ENCODE data around the gene INA.
"Not testable (repeated sequence)": the region's sequence is repeated elsewhere in the genome, so short reads cannot be mapped to it uniquely, and the experiment has no call there.

The INA gene

DNA sequence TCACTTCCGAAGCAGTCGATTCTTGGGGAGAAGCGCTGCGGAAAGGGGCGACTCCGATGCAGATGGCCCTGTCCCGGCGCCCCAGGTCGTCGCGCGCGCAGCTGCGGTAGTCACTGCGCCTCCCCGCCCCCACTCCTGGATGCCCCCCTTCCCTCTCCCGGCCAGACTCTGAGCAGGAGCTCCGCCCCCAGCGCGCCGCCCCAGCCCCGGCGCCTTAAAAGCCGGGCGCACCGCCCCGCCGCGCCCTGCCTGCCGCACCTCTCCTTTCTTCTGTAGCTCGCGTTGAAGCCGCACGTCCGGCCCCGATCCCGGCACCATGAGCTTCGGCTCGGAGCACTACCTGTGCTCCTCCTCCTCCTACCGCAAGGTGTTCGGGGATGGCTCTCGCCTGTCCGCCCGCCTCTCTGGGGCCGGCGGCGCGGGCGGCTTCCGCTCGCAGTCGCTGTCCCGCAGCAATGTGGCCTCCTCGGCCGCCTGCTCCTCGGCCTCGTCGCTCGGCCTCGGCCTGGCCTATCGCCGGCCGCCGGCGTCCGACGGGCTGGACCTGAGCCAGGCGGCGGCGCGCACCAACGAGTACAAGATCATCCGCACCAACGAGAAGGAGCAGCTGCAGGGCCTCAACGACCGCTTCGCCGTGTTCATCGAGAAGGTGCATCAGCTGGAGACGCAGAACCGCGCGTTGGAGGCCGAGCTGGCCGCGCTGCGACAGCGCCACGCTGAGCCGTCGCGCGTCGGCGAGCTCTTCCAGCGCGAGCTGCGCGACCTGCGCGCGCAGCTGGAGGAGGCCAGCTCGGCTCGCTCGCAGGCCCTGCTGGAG lies at the start of gene INA:
INA (plus strand) TSS at position 243 of the 817 bp plus-strand sequence; CDS start at position 317, 74 bp downstream.
- no peak for DNase-seq (ENCODE audit: low read depth)

GRCh38 chr10:103227416-103227815 lies 49.5 kb upstream of the INA start:
- no peak for DNase-seq (ENCODE audit: low read depth)

GRCh38 chr10:103231047-103231551 lies 45.8 kb upstream of the INA start:
- no peak for DNase-seq (ENCODE audit: low read depth)

- no peak for DNase-seq (ENCODE audit: low read depth)
Observed at GRCh38 chr10:103232131-103232673, 44.7 kb upstream of the INA start.

- no peak for DNase-seq (ENCODE audit: low read depth)
Observed at GRCh38 chr10:103232772-103233488, 44.0 kb upstream of the INA start.

DNA sequence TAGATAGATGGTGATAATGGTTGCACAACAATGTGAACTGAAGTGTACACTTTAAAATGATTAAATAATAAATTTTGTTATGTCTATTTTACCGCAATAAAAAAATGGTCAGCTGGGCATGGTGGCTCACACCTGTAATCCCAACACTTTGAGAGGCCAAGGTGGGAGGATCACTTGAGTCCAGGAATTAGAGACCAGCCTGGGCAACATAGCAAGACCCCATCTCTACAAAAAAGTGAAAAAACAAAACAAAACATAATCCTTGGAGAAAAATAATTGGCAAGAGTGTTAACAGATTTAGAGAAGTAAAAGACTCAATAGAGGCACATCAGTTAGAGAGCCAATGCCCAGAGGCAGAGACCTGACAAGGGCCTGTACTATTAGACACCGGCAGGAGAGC lies 41.2 kb upstream of the INA start:
- no peak for DNase-seq (ENCODE audit: low read depth)

DNA sequence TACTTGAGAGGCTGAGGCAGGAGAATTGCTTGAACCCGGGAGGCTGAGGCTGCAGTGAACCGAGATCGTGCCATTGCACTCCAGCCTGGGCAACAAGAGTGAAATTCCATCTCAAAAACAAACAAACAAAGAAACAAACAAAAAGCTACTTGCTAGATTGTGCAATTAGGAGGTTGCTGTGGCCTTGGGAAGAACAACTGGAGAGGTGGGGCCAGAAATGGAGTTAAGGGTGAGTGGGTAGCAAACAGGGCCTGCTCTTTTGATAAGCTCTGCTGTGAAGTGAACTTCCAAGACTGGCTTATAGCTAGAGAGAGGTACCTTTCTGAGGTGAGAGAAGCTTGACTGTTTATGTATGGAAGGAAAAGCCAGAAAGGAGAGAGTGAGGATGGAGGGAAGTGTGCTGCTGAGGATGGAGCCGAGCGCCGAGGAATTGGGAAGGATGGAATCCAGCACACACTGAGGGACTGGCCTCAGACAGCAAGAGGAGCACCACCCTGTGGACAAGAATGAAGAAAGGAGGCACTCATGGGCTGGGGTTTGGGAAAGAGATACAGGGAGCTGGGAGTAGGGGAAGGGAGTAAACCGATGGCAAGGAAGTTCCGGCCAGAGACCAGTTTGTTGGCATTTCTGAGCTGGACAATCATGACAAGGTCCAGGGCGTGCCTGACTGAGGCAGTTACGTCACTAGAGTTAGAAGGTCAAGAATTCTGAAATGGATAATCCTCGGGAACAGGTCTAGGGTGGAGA lies 38.3 kb upstream of the INA start:
- no peak for DNase-seq (ENCODE audit: low read depth)

DNA sequence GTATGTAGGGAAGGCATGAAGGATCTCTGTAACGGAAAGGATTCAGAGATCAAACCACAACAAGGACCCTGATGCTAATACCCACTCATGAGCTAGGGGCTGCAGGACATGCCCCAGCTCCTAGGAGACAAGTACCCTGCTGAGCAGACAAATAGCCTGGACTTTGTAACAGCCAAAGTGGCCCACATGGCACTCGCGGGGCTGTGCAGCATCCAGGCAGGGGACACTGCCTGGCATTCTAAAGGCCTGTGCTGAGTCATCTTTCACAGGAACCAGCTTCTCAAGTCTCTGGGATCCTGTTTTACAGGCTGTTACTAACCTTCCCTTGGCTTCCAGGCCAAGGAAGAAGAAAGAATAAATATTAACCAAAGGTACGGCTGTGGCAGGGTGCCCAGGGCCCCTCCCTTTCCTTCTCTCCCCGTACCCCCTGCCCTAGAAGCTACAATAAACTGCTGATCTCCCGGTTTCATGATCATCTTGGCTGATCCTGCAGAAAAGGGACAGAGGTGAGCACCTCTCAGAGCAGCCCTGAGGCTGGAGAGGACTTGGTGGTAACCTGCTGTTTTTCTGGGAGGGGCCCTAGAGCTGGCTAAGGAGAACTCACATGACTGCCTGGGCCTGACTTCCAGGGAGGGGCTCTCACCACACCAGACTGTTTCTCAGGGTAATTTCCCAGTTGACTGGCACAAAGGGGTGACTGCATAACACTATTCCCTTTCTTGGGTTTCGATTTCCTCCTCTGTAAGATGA lies 35.5 kb upstream of the INA start:
- no peak for DNase-seq (ENCODE audit: low read depth)

DNA sequence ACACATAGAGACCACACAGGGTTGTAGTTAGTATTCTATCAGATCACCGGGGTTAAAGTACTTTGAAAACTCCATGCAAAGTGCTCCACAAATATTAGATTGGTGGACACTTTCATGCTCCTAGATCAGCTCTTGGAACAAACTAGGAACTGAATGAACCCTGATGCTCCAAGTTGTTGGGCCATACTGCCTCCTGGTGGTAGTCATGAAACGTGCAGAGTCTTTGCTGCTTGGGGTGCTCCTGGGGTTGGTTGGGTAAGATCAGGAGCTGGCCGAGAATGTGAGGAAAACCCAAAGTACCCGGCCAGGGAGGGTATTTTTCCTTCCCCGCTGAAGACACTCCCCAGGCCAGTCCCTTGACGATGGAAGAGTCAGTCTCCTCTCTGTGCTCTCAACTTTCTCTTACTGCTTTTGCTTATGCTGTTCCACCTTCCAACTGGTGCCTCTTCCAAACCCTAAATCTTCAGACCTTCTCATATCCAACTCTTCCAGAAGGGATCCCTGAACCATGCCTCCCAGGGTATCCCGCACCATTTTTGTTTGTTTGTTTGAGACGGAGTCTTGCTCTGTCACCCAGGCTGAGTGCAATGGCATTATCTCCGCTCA lies 32.2 kb upstream of the INA start:
- DNase-seq (ENCODE audit: low read depth), result peak; percentile 30

DNA sequence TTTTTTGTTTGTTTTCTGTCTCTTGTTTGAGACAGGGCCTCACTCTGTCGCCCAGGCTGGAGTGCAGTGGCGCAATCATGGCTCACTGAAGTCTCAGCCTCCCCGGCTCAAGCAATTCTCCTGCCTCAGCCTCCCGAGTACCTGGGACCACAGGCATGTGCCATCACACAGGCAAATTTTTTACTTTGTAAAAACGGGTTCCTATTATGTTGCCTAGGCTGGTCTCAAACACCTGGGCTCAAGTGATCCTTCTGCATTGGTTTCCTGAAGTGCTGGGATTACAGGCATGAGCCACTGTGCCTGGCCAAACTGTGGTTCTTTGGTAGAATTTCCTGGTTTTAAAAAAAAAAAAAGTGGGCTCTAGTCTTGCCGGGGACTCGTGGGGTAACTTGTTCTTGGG lies 31.4 kb upstream of the INA start, which contains the start of gene RPEL1:
RPEL1 (plus strand) TSS at position 301 of the 400 bp plus-strand sequence. CDS start 110 bp downstream, outside the sequence.
- DNase-seq (ENCODE audit: low read depth), result not testable (repeated sequence)

DNA sequence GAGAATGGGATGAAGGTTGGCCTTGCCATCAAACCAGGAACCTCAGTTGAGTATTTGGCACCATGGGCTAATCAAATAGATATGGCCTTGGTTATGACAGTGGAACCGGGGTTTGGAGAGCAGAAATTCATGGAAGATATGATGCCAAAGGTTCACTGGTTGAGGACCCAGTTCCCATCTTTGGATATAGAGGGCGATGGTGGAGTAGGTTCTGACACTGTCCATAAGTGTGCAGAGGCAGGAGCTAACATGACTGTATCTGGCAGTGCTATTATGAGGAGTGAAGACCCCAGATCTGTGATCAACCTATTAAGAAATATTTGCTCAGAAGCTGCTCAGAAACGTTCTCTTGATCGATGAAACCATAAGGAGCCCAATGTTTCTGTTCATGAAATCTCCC lies 30.6 kb upstream of the INA start:
- DNase-seq (ENCODE audit: low read depth), result no peak

GRCh38 chr10:103254113-103254512 lies 22.8 kb upstream of the INA start:
- no peak for DNase-seq (ENCODE audit: low read depth)

GRCh38 chr10:103254538-103255325 lies 22.2 kb upstream of the INA start:
- no peak for DNase-seq (ENCODE audit: low read depth)

DNA sequence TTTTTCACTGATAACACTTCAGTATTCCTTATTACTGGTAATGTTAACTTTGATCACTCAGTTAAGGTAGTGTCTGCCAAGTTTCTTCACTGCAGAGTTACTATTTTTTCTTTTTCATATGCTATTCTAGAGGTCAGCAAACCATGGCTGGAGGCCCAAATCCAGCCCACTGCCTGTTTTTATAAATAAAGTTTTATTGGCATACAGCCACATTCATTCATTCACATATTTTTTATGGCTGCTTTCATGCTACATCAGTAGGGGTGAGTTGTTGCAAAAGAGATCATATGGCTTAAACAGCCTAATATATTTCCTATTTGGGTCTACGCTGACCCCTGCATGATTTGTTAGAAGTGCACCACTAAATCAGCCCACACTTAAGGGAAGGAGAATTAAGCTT lies 20.3 kb upstream of the INA start:
- DNase-seq (ENCODE audit: low read depth), result no peak

- no peak for DNase-seq (ENCODE audit: low read depth)
Observed at GRCh38 chr10:103257812-103258211, 19.1 kb upstream of the INA start.

DNA sequence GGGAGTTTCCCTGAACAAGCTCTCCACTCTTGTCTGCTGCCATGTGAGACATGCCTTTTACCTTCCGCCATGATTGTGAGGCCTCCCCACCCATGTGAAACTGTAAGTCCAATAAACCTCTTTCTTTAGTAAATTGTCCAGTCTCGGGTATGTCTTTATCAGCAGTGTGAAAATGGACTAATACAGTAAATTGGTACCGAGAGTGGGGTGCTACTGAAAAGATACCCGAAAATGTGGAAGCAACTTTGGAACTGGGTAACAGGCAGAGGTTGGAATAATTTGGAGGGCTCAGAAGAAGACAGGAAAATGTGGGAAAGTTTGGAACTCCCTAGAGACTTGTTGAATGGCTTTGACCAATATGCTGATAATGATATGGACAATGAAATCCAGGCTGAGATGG lies 18.0 kb upstream of the INA start:
- DNase-seq (ENCODE audit: low read depth), result not testable (repeated sequence)

DNA sequence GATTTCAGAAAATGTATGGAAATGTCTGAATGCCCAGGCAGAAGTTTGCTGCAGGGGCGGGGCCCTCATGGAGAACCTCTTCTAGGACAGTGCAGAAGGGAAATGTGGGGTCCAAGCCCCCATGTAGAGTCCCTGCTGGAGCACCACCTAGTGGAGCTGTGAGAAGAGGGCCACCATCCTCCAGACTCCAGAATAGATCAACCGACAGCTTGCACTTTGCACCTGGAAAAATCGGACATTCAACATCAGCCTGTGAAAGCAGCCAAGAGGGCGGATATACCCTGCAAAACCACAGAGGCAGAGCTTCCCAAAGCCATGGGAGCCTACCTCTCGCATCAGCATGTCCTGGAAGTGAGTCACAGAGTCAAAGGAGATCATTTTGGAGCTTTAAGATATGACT lies 16.9 kb upstream of the INA start:
- no peak for DNase-seq (ENCODE audit: low read depth)

DNA sequence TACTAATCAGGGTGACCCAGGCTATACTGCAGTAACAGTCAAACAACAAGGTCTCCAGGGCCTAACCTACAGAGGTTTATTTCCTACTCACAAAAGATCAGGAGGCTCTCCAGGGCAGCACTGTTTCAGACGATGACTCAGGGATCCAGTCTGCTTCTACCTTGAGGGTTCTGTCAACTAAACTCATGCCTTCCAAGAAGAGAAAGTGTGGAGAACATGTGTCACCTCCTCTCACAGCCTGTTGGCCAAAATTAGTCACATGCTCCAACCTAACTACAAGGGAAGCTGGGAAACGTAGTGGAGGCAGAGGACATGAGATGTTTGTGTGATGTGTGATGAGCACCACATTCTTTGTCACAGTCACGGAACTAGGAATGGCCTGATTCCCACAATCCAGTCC lies 14.7 kb upstream of the INA start:
- no peak for DNase-seq (ENCODE audit: low read depth)

DNA sequence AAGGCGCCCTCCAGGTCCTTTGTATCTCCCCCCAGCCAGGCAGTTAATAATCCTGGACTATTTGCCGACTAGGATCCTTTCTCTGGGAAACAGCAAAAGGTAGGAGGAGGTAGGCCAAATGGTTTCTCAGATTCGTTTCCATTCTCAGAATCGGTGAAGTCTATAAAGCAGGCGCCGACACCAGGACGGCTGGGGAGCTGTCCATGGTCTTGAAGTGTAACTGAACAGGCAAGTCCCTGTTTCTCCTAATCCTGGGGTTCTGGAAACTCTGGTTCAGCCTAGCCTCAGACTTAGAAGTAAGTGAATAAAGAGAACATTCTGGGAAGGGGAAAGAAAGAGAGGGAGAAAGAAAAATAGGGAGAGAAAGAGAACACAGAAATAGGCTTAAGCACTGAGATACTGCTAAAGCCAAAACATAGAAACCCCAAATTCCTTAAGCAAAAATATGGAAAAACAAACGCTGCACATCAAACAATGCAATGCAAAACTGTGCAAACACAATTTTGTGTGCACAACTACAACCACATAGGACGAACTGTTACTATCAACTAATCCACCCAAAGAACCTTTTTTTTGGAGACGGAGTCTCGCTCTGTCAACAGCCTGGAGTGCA lies 11.1 kb upstream of the INA start:
- DNase-seq (ENCODE audit: low read depth), result no peak

- no peak for DNase-seq (ENCODE audit: low read depth)
Observed at GRCh38 chr10:103273041-103273441, 3.9 kb upstream of the INA start.
